GM20000 (cell line): ENCODE data around the gene ACE.

ENCODE experiments used
- DNase-seq: peaks from one replicate; pipeline ENCODE4 v3.0.0; 2012; ENCODE audit warnings: low spot score
- TF ChIP-seq, protein P1 (sequence below): IDR thresholded peaks from 2 replicates; pipeline ENCODE4 v1.5.1; 2012; ENCODE audit warnings: mild to moderate bottlenecking, control low read depth; ENCODE audit errors: extremely low read depth, missing control alignments

ACE gene

DNA sequence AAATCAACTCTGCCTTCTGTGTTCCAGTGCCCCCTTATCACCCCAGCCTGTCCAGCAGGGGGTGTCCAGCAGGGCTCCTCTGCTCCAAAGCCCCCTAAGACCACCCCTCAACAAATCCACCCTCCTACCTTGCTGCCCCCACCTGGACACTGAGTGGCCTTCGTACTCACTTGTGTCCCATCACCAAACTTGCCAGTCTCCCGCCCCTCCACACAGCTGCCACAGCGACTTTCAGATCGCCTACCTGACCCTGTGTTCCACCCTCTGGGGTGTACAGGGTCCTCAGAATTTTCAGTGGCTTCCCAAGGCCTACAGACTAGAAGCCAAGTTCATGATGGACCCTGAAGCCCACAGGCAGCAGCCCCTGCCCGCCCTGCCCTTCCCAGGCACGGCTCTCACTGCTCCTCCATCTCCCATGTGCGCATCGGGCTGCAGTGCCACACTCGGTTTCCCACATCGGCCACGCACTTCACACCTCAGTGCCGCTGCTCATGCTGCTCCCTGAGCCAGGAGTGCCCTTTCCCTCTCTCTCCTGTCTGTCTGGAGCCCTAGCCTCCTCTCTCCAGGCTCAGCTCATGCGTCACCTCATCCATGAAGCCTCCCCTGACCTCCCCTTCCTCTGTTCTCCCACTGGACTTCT is 58.1 kb downstream of the ACE start:
- TF ChIP-seq, protein P1, sequence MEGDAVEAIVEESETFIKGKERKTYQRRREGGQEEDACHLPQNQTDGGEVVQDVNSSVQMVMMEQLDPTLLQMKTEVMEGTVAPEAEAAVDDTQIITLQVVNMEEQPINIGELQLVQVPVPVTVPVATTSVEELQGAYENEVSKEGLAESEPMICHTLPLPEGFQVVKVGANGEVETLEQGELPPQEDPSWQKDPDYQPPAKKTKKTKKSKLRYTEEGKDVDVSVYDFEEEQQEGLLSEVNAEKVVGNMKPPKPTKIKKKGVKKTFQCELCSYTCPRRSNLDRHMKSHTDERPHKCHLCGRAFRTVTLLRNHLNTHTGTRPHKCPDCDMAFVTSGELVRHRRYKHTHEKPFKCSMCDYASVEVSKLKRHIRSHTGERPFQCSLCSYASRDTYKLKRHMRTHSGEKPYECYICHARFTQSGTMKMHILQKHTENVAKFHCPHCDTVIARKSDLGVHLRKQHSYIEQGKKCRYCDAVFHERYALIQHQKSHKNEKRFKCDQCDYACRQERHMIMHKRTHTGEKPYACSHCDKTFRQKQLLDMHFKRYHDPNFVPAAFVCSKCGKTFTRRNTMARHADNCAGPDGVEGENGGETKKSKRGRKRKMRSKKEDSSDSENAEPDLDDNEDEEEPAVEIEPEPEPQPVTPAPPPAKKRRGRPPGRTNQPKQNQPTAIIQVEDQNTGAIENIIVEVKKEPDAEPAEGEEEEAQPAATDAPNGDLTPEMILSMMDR = no peak
- no peak for DNase-seq

DNA sequence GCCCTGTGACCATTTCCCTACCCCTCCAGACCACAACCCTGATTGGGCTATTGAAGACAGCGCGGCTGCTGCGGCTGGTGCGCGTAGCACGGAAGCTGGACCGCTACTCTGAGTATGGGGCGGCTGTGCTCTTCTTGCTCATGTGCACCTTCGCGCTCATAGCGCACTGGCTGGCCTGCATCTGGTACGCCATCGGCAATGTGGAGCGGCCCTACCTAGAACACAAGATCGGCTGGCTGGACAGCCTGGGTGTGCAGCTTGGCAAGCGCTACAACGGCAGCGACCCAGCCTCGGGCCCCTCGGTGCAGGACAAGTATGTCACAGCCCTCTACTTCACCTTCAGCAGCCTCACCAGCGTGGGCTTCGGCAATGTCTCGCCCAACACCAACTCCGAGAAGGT is 58.8 kb downstream of the ACE start:
- no peak for DNase-seq
- TF ChIP-seq, protein P1 = no peak

DNA sequence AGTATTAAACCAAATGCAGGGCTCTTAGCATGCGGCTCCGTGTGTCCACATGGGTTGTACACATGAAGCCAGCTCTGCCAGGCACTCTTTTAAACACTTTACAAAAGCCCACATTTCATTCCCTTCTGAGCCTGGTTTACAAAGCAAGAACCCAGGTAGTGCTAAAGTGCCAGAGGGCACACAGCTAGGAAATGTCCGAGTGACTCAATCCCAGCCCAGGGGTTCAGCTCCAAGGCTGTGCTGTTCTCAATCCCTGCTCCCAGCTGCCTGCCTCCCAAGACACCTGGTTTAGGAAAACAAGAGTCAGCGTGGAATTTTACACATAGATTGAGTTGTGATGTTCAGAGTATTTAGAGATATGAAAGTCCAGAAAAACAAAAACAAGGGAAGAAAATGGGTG is 60.1 kb downstream of the ACE start:
- DNase-seq = no peak
- TF ChIP-seq, protein P1 = no peak

DNA sequence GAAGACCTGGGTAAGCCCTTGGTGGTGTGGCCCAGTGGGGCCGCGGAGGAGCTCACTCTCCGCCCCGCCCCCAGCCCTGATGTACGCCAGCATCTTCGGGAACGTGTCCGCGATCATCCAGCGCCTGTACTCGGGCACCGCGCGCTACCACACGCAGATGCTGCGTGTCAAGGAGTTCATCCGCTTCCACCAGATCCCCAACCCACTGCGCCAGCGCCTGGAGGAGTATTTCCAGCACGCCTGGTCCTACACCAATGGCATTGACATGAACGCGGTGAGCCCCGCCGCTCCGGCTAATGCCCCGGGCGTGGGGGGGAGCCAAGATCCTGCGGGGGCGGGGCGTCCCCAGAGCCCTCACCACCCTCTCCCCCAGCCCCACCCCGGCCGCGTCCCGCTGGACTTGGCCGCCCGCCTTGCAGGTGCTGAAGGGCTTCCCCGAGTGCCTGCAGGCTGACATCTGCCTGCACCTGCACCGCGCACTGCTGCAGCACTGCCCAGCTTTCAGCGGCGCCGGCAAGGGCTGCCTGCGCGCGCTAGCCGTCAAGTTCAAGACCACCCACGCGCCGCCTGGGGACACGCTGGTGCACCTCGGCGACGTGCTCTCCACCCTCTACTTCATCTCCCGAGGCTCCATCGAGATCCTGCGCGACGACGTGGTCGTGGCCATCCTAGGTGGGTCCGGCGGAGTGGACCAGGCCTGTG is 61.3 kb downstream of the ACE start:
- TF ChIP-seq, protein P1 = no peak
- DNase-seq = no peak

DNA sequence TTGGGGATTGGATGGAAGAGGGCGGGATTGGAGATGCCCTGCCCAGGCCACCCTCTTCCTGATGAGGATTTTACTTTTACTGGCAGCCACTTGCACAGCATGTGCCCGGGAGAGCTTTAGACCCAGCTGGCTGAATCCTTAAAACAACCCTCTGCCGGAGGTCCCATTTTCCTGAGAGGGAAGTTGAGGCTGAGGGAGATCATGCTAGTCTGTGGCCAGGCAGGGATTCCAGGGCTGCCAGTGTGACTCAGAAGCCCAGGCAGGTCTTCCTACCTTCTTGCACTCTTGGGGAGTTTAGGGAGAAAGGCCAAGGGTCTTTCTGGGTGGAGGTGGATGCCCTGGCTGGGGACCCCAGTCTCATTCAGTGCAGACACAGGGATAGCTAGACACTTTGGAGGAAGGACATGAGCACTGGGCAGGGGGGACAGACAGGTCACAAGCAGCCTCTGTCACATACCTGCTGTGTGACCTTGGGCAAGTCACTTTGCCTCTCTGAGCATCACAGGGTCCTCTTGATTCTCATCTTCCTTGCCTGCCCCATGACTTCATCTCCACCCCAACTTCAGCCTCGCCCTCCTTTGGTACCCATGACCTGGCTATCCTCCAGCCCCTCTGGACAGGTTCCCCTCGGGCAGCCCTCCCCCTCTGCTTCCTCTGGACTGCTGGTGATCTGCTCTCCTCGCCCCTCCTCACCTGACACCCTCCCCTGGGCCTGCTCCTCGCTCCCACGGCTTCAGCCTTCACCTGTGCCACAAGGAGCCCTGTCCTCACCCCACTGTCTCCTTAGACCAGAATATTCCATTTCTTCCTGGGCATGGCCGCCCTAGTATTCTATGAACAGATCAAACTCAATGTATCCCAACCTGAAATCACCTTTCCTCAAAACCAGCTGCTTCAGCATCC is 62.1 kb downstream of the ACE start:
- DNase-seq = no peak
- TF ChIP-seq, protein P1 = no peak

DNA sequence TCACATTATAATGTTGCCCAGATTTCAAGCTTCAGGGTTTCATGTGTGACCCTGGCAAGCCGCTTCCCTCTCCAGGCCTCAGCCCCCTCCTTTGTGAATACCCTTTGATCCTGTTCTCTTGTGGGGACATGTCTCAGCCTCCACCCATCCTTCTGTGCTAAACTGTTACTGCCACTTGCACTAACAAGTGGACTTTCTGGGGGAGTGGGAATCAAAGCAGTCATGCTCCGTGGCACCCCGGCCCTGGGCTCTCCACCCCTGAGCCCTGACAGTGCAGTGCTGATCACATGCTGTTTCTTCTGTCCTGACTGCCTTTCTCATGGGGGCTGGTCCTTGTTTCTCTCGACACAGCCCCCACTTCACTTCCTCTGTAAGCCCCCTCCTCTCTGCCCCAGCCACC is 63.7 kb downstream of the ACE start:
- DNase-seq = no peak
- TF ChIP-seq, protein P1 = no peak

DNA sequence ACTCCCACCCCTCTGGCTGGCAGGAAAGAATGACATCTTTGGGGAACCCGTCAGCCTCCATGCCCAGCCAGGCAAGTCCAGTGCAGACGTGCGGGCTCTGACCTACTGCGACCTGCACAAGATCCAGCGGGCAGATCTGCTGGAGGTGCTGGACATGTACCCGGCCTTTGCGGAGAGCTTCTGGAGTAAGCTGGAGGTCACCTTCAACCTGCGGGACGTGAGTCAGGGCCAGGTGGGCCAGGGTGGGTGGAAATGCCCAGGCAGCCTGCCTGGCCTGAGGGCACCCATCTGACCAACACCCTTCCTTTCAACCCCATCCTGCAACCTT is 65.3 kb downstream of the ACE start:
- no peak for DNase-seq
- TF ChIP-seq, protein P1 = no peak
